ENCODE measurements around the gene RNF150.

The RNF150 gene

DNA sequence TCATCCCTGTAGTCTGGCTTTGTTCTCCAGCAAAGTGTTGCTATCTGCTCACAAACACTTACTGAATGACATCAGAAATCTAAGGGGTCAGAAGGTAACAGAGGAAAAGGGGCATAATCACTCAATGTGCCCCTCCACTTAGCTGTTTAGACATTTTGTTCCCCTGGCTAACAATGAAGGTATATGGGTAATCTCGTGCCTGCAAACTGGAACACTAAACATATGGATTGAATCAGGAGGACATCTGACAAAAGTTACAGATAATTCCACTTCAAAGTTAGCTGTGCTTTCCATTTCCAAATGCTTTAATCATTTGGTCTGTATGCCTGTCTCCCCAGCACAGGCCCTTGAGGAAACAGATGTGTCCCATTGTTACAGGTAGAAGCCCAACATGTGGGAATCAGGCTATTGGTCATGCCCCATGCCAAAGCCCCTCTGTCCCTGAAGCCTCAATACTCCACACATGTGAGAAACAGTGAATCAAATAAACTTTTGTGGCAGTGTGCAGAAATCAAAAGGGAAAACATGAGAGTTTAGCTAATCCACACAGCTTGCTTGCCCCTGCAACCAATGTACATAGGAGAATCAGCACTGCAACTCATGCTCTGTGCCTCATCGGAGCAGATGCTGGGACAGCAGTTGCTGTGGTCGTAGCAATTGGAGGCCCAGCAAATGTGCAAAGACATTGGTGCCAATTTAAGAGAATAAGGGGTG is 111.7 kb downstream of the RNF150 start:
- DNase-seq: no peak

DNA sequence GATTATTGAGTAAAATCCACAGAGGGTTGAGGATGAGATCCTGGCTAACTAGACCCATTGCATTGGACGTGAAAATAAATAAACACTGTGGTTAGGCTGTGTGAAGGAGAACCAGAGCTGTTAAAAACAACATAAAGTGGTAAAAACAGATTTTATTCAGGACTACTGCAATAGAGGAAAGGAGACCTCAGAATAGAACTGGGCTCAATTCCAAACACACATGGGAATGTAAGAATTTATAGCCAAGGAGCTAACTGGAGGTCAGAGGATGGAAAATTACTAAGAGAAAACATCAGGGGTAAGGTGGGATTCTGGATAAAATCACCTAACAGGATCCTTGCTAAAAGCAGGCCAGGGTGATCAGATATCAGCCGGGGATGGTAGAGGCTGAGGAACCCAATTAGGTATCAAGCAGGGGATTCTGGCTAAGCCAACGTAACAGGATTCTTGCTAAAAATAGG is 112.4 kb downstream of the RNF150 start:
- no peak for DNase-seq

DNA sequence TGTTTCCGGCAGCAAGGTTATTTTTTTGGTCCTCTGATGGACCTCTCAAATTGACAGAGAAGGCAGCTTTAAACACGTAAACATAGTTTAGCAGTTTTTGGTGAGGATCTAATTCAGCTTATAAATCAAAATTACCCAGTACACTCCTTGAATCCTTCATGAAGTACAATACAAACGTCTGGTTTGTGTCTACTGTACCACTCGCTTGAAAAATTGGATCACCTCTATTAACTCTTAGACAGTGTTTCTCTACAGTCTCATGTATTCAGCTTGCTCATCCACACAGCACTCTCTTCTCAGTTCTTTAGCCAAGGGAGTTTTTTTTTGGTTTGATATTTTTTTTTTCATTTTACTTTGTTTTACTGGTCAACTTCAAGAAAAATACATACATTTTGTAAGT is 113.5 kb downstream of the RNF150 start:
- no peak for DNase-seq

DNA sequence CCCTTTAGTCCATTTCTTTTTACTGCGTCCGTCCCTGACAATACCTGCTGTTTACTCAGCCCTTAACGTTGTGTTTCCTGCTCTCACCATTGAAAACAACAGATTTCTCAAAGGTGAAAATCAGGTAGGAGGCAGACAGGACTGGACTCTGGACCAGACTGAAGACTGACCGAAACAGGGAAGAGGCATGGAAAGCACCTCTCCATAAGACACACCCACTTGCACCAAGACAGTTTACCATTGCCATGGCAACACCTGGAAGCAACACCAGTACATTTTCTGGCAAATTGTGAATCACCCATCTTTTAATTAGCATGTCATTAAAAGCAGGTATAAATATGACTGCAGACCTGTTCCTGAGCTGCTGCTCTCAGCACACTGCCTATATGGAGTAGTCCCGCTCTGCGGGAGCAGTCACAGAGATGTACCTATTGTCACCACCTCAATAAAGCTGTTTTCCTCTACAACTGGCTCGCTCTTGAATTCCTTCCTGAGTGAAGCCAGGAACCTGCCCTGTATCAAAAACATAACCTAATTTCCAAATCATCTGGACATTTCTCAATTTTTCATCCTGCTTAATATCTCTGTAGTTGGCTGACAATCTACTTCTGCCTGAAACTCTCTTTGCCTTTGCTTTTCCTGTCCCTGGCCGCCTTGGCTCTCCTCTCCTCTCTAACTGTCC is 117.0 kb downstream of the RNF150 start:
- no peak for DNase-seq

DNA sequence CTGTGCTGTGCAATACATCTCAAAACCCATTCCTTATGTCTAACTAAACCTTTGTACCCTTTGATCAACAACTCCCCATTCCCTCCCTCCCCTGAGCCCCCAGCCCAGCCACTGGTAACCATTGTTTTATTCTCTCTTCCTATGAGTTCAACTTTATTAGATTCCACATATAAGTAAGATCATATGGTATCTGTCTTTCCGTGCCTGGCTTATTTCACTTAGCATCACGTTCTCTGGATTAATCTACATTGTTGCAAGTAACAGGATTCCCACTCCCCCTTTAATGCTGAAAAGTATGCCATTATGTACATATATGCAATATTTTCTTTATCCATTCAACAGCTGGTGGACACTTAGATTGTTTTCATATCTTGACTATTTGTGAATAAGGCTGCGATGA is 119.4 kb downstream of the RNF150 start:
- no peak for DNase-seq

DNA sequence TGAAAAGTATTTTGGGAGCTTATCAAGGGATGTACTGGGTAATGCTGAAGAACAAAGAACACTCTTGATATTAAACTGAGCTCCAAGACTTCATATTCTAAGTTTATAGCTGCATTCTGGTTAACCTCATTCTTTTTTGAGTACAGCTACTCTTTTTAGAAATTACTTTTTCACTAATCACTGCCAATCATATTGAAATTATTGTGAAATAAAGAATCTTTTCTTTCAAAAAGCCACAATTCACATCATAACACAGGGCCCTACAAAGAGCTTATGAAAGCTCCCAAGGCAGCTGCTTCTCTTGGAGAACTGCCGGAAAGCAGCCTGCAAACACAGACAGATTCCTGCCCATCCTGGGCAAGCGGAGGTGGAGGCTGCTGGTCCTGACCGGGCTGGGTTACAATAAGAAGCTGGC is 121.4 kb downstream of the RNF150 start:
- DNase-seq: no peak

DNA sequence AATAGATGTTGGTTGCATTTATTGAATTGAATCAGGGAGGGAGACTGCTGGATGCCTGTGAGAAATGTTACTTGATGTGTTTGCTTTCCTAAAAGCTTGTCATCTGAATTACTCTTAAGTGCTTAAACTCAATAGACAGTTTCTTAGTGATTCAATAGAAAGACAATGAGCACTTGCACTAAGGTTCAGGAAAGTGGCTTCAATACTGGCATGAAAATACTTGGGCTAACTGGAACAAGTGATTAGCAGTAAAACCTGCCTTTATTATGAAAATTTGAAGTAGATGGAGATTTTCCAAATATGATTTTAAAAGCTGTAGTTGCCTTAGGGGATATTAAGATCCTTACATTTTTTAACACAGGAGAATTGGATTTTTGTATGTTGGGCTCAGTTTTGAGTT is 123.3 kb downstream of the RNF150 start:
- no peak for DNase-seq

DNA sequence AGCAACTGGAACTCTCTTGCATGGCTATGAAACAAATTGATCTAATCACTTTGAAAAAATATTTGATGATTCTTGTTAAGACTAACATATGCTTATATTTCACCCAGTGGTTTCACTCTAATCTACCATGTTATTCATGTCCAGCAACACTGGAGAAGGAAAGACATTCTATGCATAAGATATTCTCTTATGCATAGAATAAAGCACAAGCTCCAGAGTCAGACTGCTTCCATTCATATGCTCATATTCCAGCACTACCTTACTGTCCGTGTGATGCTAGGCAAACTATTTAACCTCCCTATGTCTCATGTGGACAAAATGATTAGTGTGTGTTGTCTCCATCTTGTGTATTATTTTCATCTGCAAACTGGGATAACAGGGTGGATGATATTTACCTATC is 124.1 kb downstream of the RNF150 start:
- DNase-seq: no peak

DNA sequence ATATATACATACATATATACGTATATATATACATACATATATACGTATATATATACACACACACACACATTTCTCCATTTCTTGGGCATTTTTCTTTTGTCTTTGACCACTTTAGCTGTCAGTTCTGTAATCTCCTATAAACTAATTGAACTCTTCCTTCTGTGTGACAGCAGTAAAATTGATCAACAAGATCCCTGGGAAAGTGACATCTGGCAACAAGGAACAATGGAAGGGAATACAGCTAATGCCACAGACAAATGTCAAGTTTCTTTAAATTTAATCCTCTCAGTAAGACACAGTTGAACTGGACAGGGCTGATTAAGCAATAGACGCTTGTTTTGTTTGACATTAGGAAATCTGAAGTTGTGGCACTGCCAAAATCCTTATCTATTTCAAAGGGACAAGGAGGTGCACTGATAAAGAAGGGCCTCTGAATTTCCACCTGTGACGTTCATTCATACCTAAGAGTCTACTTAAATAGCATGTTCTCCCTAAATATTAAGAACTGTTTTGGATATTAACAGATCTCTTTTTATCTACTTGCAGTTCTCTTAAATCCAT is 126.9 kb downstream of the RNF150 start:
- no peak for DNase-seq

DNA sequence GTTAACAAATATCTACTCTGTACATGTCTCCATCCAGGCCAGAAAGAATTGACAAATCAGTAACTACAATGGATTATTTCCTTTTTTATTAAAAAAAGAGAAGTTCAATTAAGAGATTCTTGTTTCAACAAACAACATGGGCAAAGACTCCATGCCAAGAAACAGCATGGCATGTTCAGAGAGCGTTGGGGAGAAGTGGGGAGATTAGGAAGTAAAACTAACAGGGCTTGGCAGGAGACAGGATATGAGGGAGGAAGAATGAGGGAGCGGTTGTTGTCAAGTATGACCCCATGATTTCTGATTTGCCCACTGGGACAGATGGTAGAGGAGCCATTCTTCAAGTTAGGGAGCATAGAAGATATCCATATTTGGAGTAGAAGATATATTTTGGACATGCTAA is 128.4 kb downstream of the RNF150 start:
- DNase-seq: no peak

DNA sequence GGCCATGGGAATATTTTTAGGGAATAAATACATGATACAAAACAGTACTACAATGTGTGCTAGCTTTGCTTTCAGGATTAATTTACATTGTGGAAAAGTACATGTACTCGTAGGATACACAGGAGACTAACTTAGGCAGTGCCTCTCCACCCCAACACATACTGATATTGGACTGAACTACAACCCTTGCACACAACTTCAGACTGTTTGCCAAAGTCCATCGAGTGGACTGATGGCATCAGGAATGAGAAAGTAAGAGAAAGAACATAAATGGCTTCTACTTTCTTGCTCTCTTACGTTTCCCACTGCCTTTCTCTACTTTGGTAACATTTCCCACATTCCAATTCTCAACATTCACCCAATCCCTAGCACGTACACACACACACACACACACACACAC is 130.1 kb downstream of the RNF150 start:
- no peak for DNase-seq

DNA sequence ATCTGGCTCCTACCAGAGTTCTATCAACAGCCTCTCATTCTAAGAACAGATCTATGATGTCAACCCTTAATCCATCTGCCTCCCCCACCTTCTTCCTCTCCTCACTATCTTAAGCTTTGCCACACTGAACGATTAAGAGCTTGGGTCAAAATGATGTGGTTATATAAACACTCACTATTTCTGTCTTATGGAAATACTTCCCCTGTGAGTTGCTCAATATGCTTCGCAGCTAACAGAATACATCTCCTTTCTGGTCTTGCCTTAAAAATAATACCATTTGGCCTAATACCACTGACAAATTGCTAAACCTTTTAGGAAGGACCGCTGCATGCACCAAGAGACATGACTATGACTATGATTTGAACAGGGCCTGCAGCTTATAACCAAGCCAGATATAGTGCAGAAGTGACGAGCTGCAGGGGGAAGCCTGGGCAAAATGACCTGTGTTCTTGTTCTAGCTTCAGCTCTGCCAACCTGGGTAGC is 130.9 kb downstream of the RNF150 start:
- DNase-seq: no peak

DNA sequence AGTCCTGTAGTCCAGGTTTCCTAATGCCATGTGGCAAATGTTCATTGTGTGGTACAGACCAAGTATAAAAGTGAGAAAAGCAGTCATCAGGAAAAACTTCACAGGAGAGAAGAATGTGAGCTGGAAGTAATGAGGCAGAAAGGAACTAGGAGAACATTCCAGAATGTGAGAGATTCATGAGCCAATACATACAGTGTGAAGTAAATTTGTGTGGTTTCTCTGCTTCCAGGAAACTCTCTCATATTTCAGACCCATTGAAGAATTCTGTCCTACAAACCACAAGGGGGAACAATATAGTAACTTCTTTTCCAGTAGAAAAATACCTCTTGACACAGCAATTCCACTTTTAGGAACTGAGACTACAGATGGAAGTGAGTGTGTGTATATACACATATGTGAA is 136.5 kb downstream of the RNF150 start:
- DNase-seq: no peak

DNA sequence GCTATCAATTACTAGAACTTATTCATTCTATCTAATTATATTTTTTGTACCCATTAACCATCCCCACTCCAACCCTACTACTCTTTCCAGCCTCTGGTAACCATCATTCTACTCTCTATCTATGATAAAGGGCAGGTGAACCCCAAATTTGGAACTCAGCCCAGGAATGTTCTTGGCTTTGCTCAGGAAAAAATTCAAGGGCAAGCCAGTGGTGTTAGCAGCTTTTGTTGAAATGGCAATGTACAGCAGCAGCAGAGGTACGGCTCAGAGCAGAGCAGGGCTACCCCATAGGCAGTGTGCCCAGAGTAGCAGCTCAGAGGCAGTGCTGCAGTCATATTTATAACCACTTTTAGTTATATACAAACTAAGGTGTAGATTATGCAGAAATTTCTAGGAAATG is 138.2 kb downstream of the RNF150 start:
- DNase-seq: no peak

DNA sequence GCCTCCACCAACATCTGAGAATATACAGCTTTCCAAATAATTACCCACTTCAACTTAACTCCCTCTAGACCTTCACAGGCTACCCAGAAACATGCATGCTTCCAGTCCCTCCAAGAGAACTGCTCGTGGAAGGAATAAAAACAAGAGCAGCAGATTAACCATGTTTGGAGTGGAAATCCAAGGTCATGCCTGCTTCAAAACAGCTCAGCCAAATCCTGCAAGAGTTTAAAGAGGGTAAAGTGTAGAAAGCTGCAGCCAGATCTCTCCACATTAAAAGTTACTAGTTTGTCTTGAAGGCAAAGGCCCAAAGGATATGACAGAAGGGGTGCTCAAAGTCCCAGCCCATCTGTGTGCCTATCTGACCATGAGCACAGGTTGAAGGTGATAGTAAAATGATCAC is 139.3 kb downstream of the RNF150 start:
- no peak for DNase-seq

DNA sequence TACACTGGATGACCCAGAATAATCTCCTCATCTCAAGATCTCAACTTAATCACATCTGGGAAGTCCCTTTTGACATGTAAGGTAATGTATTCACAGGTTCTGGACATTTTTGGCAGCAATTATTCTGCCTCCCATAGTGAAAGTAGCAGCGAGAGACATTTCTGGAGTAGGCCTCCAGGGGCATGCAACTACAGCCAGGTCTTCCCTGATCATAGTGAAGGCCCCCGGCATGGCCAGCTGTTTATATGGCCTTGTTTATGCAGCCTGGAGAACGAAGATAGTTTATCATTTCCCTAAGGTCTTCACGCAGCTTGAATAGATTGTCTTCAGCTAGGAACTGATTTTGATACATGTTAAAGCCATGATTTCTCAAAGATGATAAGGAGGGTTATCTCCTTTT is 139.9 kb downstream of the RNF150 start:
- DNase-seq: no peak

DNA sequence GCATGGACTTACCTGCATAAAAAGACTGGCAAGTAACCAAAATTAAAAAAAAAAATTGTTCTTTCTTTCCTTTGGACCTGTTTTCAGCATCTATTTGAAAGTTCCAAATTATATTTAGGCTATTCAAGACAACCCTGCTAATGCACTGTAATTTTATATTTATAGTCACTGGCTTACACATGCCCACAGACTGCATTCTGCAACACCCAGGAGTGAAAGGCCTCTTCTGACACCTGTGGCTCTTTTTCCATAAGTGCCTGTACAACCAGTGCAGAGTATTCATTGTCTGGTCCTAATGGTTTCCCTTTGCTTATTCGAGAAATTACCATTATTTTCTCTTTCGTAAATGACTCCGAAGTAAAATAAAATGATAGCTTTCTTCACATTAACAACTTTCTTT is 143.3 kb downstream of the RNF150 start:
- DNase-seq: no peak

DNA sequence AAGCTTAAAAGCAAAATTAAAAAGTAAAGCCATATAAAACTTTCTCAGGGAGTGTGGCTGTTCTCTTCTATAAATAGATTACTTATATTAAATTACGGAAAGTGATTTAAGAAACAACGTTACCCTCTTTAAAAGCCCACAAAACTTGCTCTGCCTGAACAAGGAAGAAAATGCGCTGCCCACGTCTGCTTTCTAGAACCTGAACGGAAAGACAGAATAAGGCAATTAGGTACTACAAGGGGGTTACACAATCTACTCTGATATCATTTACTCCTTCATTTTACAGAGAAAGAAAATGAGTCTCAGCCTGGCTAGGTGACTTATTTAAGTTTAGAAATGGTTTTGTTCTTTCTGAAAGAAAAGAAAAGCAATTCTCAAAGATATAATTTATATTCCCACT is 147.2 kb downstream of the RNF150 start:
- DNase-seq: no peak

DNA sequence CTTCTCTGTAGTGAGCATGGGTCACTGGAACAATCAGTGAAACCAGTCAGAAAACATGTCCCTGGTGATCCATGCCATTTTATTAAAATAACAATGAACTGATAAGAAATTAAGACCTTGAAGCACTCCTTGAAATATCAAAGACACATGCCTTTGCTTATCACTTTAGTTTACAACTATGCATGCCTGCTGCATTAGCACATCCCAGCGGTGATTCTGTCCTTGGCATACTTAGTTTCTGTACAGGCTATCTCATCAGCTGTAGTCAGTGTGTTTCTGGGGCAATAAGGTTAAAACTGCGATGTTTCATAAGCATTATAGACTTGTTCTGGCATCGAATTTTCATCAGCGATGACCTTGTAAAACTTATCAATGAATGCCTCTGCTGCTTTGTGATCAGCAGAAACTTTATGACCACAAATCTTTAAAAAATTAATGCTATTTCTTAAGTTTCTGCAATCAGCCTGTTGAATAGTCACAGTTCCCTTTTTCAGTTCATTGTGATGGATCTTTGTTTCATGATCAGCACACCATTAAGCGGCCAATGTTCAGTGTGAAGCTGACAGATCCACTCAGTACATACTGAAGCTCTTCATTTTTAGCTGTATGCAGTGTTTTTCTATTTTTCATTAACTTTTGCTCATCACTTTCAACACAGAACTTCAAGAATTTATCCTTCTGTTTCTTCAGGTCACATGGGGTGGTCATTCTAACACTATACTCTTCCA is 150.5 kb downstream of the RNF150 start:
- no peak for DNase-seq

DNA sequence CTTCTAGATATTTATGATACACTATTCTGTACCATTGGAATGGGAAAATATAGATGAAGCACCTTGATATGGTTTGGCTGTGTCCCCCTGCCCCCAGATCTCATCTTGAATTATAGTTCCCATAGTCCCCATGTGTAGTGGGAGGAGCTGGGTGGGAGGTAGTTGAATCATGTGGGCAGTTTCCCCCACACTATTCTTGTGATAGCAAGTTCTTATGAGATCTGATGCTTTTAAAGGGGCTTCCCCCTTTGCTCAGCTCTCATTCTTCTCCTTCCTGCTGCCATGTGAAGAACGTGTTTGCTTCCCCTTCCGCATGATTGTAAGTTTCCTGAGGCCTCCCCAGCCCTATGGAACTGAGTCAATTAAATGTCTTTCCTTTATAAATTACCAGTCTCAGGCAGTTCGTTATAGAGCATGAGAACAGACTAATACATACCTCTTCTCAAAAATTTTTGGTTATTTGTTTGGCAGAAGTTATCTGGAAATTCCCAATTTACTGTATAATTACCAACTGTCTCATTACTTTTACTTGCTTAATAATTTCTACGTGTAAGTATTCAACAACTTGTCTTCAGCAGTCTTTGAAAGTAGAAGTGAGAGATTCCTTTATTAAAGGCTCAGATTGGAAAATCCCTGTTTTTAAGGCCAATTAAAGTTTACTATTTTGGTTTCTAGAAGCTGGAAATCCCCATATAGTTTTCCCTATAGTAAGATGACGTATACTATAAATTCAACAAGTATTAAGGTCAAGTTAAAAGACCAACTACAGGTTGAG is 152.7 kb downstream of the RNF150 start:
- no peak for DNase-seq

DNA sequence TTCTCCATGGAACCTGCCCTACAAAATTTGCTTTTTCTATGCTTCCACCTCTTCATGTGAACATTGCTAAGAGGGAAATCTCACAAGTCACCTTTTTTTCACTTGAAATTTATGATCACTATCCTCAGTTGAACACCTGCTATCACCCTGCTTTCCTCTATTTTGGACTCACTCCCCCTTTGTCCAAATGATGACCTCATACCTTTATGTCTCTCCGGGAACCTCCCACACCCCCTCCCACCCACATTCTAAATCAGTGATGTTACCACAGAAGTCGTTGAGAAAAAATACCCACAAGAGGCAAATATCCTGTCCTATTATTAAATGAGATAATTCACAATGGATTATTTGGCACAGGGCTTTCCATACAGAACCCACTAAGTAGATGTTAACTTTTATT is 156.5 kb downstream of the RNF150 start:
- DNase-seq: no peak

DNA sequence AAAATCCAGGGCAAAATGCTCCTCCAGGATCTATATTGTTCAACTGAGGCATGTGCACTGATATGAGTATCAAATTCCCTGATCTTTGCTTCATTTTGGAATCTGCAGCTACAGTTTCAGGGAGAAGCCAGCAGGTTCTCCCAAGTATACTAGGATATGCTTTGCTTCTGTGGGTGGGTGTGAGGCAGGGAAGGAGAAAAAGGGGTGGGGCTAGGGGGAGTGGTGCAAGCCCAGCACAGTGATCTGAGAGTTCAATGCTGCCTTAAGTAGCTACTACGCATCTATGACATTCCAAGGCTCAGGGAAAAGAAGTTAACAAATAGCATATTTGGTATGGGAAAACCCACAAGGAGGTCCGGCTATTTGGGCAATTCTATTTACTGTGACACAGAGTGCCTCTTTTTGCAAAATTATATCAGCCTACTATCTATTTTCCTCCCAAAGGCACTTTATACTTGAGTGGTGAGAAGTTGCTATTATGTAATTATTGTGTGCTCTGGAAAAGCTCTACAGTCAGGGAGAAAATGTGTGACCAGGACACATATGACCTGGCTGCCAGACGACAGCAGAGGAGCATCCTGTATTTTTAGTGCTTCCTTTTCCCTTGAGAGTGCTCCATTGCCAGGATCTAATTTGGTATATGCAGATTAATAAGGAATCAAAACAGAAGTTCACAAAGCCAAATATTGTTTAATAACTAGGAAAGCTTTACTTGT is 162.0 kb downstream of the RNF150 start:
- DNase-seq: no peak
